DMS53 treated with DMSO at 0.1 percent for 48 hours (cell line): ENCODE measurements around the gene LRP1B.

ENCODE experiments used
- DNase-seq: peaks from one replicate; lab custom pipeline; 2025; ENCODE audit not compliant: unreplicated experiment; lab: John Stamatoyannopoulos, UW

The LRP1B gene

DNA sequence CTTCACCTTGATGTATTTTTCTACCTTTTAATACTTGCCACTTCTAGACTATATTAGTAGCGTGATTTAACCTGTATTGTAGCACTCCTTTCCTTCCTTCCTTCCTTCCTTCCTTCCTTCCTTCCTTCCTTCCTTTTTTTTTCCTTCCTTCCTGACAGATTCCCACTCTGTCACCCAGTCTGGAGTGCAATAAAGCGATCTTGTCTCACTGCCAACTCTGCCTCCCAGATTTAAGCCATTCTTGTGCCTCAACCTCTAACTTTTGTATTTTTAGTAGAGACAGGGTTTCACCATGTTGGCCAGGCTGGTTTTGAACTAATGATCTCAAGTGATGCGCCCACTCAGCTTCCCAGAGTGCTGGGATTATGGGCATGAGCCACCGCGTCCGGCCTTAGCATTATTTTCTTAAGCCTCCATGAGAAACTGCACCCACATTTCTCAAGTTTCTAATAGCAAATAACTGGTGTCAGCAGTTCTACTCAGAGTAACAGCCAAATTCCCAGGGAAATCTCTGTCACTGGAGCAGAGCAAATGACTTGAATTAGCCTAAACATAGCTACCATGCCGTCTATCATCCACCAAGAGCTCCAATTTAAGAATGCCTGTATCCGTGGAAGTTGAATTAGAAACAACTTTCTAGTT is 529.2 kb downstream of the LRP1B start:
- no peak for DNase-seq

DNA sequence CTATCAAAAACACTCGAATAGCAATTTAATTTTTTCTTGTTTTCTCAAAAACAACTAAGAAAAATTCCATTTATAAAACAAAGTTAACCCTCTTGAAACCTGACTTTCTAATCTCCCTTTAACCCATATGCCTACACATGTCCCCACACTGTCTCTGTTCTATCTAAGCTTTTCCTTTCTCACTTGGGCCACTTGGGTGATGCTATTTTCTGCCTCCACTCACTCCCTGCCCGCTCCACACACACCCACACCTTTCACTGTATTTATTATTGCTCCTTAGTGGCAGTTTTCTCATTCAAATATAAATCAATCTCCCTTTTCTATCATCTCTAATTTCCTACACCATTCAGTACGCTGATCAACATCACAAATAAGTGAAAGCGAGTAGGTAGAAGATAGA is 531.1 kb downstream of the LRP1B start:
- DNase-seq: no peak

- no peak for DNase-seq
Measured at GRCh38 chr2:141598982-141599381, 531.8 kb downstream of the LRP1B start.

DNA sequence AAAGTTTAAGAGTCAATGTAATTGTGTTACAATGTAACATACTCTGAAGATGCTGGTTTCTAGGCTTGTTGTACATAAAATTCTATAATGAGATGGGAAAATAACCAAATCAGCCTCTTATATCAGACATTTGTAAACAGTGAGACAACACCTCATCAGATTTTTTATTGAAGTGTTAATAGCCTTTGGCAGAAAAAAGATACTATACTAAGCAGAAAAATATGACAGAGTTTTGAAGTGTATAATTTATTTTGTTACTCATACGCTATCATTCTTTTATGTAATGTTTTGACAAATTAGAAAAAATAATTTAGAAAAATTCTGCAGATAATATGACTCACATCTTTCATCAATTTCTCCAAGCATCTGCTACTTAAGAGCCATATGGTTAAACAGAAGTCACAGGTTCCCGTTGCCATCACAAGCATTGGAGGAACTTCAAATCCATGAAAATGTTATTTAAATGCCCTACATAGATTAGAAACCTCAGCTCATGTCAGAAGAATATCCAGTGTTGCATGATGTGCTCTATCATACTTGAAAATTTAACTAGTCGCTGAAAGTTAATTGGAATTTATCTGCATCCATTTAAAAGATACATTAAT is 535.4 kb downstream of the LRP1B start:
- DNase-seq: no peak

GRCh38 chr2:141591787-141592186 is 539.0 kb downstream of the LRP1B start:
- no peak for DNase-seq

DNA sequence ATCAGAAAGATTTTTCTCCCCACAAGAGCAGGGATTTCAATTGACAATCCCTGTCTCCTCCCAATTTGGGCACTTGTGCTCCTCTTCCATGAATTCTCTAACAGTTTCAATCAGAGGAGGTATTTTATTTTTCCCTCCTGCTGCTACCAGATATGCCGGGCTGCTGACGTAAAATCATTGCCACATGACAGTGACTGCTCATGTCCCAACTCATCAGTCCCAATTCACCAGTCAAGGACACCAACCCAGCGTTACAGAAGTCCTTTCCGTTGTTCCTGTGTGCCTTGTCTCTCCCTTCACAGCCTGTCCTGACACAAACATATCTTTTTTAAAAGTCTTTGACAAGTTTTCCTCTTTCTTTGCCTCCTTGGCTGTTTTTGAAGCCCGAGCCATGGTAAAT is 540.2 kb downstream of the LRP1B start:
- DNase-seq: no peak

- no peak for DNase-seq
Measured at GRCh38 chr2:141589314-141589713, 541.5 kb downstream of the LRP1B start.

DNA sequence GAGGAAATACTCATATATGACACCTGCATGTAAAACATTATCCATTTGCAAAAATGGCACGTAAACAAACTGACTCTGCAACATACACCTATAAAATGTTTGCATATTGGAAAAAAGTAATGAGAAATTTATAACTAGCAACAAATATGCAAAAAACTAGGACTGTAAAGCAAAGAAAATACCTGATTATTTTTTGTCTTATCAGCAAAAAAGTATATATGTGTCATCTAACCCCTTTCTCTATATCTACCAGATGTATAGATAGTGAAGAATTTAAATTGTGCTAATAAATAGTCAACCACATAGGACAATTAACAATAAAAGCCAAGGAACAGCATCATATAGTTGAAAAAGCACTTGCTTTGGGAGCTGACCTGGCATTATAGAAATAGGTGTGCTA is 543.8 kb downstream of the LRP1B start:
- no peak for DNase-seq

GRCh38 chr2:141582213-141582612 is 548.6 kb downstream of the LRP1B start:
- DNase-seq: no peak

DNA sequence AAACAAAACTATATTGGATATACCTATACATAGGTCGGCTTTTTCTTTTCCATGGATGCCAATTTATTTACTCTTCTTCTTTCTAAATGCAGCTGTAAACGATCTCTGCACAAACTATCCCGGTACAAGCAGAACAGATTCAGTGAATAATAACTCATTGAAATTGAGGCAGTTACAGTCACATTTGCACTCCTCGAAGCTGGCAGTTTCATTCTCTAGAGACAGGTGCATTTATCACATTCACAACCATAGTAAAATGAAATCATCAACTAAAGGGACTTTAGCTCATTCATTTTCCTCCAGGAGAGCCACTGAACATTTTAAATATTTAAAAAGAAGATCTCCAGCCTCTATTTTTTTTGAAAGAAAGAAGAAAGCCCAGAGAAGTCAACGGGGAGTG is 551.7 kb downstream of the LRP1B start:
- DNase-seq: no peak

- DNase-seq: no peak
Measured at GRCh38 chr2:141570474-141571131, 560.2 kb downstream of the LRP1B start.

DNA sequence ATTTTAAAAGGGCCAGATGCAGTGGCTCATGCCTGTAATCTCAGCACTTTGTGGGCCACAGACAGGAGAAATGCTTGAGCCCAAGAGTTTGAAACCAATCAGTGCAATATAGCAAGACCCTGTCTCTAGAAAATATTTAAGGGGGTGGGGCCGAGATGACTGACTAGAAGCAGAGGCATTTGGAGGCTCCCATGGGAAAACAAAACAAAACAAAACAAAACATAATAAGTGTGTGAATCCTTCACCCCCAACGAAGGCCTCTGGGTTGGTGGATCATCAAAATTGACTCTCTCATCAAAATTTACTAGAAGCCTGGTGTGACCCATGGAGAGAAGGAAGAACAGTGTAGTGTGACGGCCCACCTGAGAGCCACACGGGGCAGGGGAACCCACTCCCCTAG is 560.9 kb downstream of the LRP1B start:
- DNase-seq: no peak

GRCh38 chr2:141565597-141565996 is 565.2 kb downstream of the LRP1B start:
- DNase-seq: no peak

DNA sequence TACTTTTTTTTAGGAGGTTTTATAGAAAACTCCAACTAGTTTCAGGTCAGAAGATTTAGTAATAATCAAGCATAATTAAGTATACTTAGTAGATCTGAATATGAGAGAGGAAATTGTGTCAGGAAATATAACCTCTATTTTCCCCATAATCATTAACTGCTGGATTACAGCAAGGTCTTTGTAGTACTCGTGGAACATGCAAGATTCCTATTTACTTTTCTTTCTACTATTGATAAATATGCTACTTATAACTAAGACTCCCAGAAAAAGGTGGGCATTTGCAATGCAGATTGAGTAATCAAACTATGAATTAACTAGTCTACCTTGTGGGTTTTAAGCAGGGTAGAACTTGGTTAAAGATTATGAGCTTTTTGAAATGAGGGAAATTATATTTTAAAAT is 570.1 kb downstream of the LRP1B start:
- no peak for DNase-seq

DNA sequence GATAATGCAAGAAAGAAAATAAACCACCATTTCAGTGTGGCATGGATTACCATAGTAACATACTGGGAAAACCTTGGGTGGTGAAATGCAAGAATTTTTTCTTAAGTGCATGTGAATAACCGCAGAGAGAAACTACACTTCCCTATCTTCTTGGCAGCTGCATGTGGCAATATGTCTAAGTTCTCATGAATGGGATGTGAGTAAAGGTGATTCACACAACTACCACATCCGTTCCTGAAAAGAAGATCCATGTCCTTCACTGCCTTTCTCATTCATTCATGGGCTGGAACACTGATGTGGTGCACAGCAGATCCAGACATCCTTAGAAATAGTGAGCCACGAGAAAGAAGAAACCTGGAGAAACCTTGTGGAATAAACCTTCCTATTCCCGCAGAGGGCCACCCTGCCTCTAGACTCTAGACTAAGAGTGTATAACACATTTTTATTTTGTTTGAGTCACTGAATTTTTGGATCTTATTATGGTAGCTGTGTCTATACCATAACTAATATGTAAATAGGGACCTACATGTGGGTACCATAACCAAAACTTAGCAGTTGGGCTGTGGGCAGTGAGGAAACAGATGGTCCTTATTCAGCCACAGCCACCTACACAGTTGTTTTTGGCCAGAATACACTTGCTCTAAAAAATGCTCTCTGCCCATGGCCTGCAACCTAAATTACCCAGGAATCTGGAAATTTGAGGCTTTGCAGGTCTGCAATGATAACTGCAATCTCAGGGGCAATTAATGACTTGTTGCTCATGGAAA is 573.3 kb downstream of the LRP1B start:
- DNase-seq: no peak

DNA sequence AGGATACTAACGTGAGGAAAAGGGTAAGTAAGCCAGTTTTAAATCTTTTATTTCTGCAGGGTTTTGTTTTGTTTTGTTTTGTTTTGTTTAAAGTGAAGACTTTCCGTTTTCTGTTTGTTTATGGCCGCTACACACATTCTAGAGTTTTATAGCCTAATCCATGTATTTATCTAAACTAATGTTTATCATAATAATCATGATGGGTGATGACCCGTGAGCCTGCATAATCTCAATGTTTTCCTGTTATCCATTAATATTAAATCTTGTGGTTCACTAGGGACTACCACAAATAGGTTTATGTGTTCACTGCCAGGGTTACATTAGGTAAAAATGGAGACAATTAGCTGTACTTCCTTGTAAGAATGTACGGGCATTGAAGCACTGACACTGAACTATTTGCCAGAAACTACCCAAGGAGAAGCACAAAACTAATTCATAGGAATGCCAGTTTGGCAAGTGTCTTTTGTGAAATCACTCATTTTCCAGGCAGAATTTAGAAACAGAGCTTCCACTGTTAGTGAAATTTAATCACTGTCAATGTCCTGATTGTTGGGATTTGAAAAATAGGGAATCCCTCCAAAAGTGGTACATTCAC is 574.8 kb downstream of the LRP1B start:
- DNase-seq: no peak

DNA sequence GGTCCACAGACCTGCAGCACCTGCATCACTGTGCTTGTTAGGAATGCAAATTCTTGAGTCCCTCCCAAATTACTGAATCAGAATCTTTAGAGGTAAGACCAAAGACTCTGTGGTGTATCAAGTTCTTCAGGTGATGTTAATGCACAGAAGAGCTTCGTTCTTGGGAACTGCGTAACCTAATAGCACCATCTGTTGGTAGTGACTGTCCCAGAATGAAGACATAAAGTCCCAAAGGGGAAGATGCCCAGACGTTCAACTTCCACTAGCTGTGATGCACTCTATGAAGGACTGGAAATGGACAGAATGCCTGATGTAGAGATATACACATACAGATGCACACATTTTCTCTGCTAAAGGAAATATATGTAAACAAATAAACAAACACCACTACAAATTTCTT is 576.0 kb downstream of the LRP1B start:
- peak; percentile 14 for DNase-seq

- DNase-seq: no peak
Measured at GRCh38 chr2:141534666-141535362, 596.0 kb downstream of the LRP1B start.

DNA sequence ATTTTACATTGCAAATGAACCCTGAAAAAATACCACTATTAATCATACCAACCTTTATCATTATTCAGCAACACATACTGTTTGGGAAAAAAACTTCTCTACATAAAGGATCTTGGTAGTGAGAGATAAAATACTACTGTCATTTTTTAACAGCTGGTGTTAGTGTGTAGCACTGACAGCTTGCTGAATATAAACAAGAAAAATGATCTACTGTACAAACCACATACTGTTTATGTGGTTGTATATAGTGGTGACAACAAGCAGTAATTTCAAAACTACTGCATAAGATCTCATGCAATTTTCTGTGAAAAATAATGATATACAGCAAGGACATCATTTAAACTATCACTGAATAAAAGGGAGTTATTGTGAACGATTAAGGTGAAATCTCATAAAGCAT is 601.2 kb downstream of the LRP1B start:
- no peak for DNase-seq

- DNase-seq: no peak
Measured at GRCh38 chr2:141528990-141529389, 601.8 kb downstream of the LRP1B start.

GRCh38 chr2:141526760-141527159 is 604.1 kb downstream of the LRP1B start:
- DNase-seq: no peak
